Skin epidermis (tissue), 12 donors: ENCODE results near the gene EIF4G3.
"Not testable (repeated sequence)": the region's sequence is repeated elsewhere in the genome, so short reads cannot be mapped to it uniquely, and the experiment has no call there.

Experiments
- H3K27ac ChIP-seq, 21 experiments: fragments of 200-600 bp; sonication (generic) in 11 of 21; one replicate each; pipeline ENCODE4 v1.5.0; 2020; ENCODE audit warnings: mild to moderate bottlenecking in 3 of 21, inconsistent platforms in 2 of 21, moderate library complexity in 2 of 21
- H3K4me3 ChIP-seq, 7 experiments: fragments of 200-600 bp; sonication (generic) in 2 of 7; one replicate each; pipeline ENCODE4 v1.5.0; 2020; ENCODE audit warnings: inconsistent platforms in 2 of 7, mild to moderate bottlenecking in 2 of 7, moderate library complexity in 1 of 7

EIF4G3 gene

GRCh38 chr1:21176586-21177555, at the start of gene EIF4G3:
EIF4G3 (minus strand) TSS chr1:21176897; CDS start chr1:21002742, 174,155 bp downstream.
- Histone ChIP-seq H3K27ac (peak within 1 kb of the TSS; percentile 70 to 95 (median 90)), H3K4me3 (peak within 1 kb of the TSS; percentile 63 to 84 (median 73))

GRCh38 chr1:21225065-21225464, 48.4 kb upstream of the EIF4G3 start:
- no peak overlapping the region for H3K27ac ChIP-seq
- H3K4me3 ChIP-seq = no peak overlapping the region

- Histone ChIP-seq H3K27ac (no peak overlapping the region), H3K4me3 (no peak overlapping the region)
Observed at GRCh38 chr1:21220815-21221214, 44.1 kb upstream of the EIF4G3 start.

GRCh38 chr1:21219674-21220073, 43.0 kb upstream of the EIF4G3 start:
- no peak overlapping the region for H3K27ac ChIP-seq
- H3K4me3 ChIP-seq = no peak overlapping the region

GRCh38 chr1:21217812-21218596, 41.3 kb upstream of the EIF4G3 start:
- Histone ChIP-seq H3K27ac (peak overlapping the region in 1 of 21 experiments; percentile 7), H3K4me3 (no peak overlapping the region)

- Histone ChIP-seq H3K4me3 (no peak overlapping the region), H3K27ac (peak overlapping the region in 1 of 21 experiments; percentile 7)
Observed at GRCh38 chr1:21216835-21217811, 40.4 kb upstream of the EIF4G3 start.

- H3K4me3 ChIP-seq = no peak overlapping the region
Observed at GRCh38 chr1:21212126-21212525, 35.4 kb upstream of the EIF4G3 start.

GRCh38 chr1:21208137-21208700, 31.5 kb upstream of the EIF4G3 start:
- not testable (repeated sequence) for H3K27ac ChIP-seq

More at GRCh38 chr1:21212126-21212525, 35.4 kb upstream of the EIF4G3 start:
- no peak overlapping the region for H3K27ac ChIP-seq

GRCh38 chr1:21206117-21206516, 29.4 kb upstream of the EIF4G3 start:
- H3K27ac ChIP-seq = no peak overlapping the region

More at GRCh38 chr1:21208137-21208700, 31.5 kb upstream of the EIF4G3 start:
- H3K4me3 ChIP-seq = not testable (repeated sequence)

GRCh38 chr1:21205416-21205815, 28.7 kb upstream of the EIF4G3 start:
- H3K27ac ChIP-seq = no peak overlapping the region
- no peak overlapping the region for H3K4me3 ChIP-seq

More at GRCh38 chr1:21206117-21206516, 29.4 kb upstream of the EIF4G3 start:
- no peak overlapping the region for H3K4me3 ChIP-seq

GRCh38 chr1:21201650-21202049, 25.0 kb upstream of the EIF4G3 start:
- H3K4me3 ChIP-seq = no peak overlapping the region

GRCh38 chr1:21201238-21201637, 24.5 kb upstream of the EIF4G3 start:
- H3K27ac ChIP-seq = not testable (repeated sequence)

More at GRCh38 chr1:21201650-21202049, 25.0 kb upstream of the EIF4G3 start:
- H3K27ac ChIP-seq = no peak overlapping the region

GRCh38 chr1:21200767-21201166, 24.1 kb upstream of the EIF4G3 start:
- H3K4me3 ChIP-seq = no peak overlapping the region
- H3K27ac ChIP-seq = no peak overlapping the region

More at GRCh38 chr1:21201238-21201637, 24.5 kb upstream of the EIF4G3 start:
- H3K4me3 ChIP-seq = not testable (repeated sequence)

GRCh38 chr1:21198929-21199328, 22.2 kb upstream of the EIF4G3 start:
- Histone ChIP-seq H3K27ac (no peak overlapping the region), H3K4me3 (no peak overlapping the region)

- Histone ChIP-seq H3K27ac (peak overlapping the region in 2 of 21 experiments; percentile 5 to 35), H3K4me3 (no peak overlapping the region)
Observed at GRCh38 chr1:21192871-21193270, 16.2 kb upstream of the EIF4G3 start.

GRCh38 chr1:21192284-21192683, 15.6 kb upstream of the EIF4G3 start:
- no peak overlapping the region for H3K4me3 ChIP-seq
- H3K27ac ChIP-seq = peak overlapping the region in 2 of 21 experiments; percentile 22 to 35

- H3K4me3 ChIP-seq, H3K27ac ChIP-seq: not testable (repeated sequence)
Observed at GRCh38 chr1:21190771-21191170, 14.1 kb upstream of the EIF4G3 start.

- Histone ChIP-seq H3K27ac (no peak overlapping the region), H3K4me3 (no peak overlapping the region)
Observed at GRCh38 chr1:21189906-21190500, 13.3 kb upstream of the EIF4G3 start.
